ENCODE results near the gene CEMIP2.

CEMIP2 gene

GRCh38 chr9:71647094-71647591 is 121.2 kb downstream of the CEMIP2 start:
- DNase-seq (ENCODE audit: low read depth in 2 of 2) = peak; percentile 85 to 92
- H3K4me3 ChIP-seq (replicated peaks in 1 of 2; ENCODE audit: low read depth in 2 of 2, low read length in 2 of 2) = no peak overlapping the region
- TF ChIP-seq CTCF (IDR thresholded peaks at IDR 0.05; ENCODE audit: low read depth, low read length) = no peak

- no peak for TF ChIP-seq CTCF (IDR thresholded peaks at IDR 0.05; ENCODE audit: low read depth, low read length)
- no peak for DNase-seq (ENCODE audit: low read depth in 2 of 2)
- H3K4me3 ChIP-seq (replicated peaks in 1 of 2; ENCODE audit: low read depth in 2 of 2, low read length in 2 of 2) = no peak overlapping the region
Measured at GRCh38 chr9:71646131-71646530, 122.2 kb downstream of the CEMIP2 start.

GRCh38 chr9:71644819-71645362 is 123.4 kb downstream of the CEMIP2 start:
- no peak for DNase-seq (ENCODE audit: low read depth in 2 of 2)
- H3K4me3 ChIP-seq (replicated peaks in 1 of 2; ENCODE audit: low read depth in 2 of 2, low read length in 2 of 2) = no peak overlapping the region
- TF ChIP-seq CTCF (IDR thresholded peaks at IDR 0.05; ENCODE audit: low read depth, low read length) = no peak

GRCh38 chr9:71643330-71643729 is 125.0 kb downstream of the CEMIP2 start:
- no peak overlapping the region for H3K4me3 ChIP-seq (replicated peaks in 1 of 2; ENCODE audit: low read depth in 2 of 2, low read length in 2 of 2)
- DNase-seq (ENCODE audit: low read depth in 2 of 2) = no peak
- TF ChIP-seq CTCF (IDR thresholded peaks at IDR 0.05; ENCODE audit: low read depth, low read length) = no peak

GRCh38 chr9:71642056-71642455 is 126.3 kb downstream of the CEMIP2 start:
- TF ChIP-seq CTCF (IDR thresholded peaks at IDR 0.05; ENCODE audit: low read depth, low read length) = no peak
- DNase-seq (ENCODE audit: low read depth in 2 of 2) = no peak
- no peak overlapping the region for H3K4me3 ChIP-seq (replicated peaks in 1 of 2; ENCODE audit: low read depth in 2 of 2, low read length in 2 of 2)

GRCh38 chr9:71638627-71639026 is 129.7 kb downstream of the CEMIP2 start:
- H3K4me3 ChIP-seq (replicated peaks in 1 of 2; ENCODE audit: low read depth in 2 of 2, low read length in 2 of 2) = no peak overlapping the region
- peak; percentile 15 to 44 for DNase-seq (ENCODE audit: low read depth in 2 of 2)
- TF ChIP-seq CTCF (IDR thresholded peaks at IDR 0.05; ENCODE audit: low read depth, low read length) = no peak

GRCh38 chr9:71637926-71638325 is 130.4 kb downstream of the CEMIP2 start:
- TF ChIP-seq CTCF (IDR thresholded peaks at IDR 0.05; ENCODE audit: low read depth, low read length) = no peak
- no peak for DNase-seq (ENCODE audit: low read depth in 2 of 2)
- no peak overlapping the region for H3K4me3 ChIP-seq (replicated peaks in 1 of 2; ENCODE audit: low read depth in 2 of 2, low read length in 2 of 2)

Data from cardiac fibroblast (primary cell).